Liver (tissue), 3 donors: ENCODE data around the gene ADAMTS16.

Source experiments
- CTCF ChIP-seq: fragments of 150-350 bp; IDR thresholded peaks from 2 replicates; pipeline ENCODE4 v1.5.1; 2017; ENCODE audit warnings: improper control_type of control experiment, low read depth, low read length; ENCODE audit not compliant: missing input control
- JUND ChIP-seq, 2 donors: IDR thresholded peaks; 2 replicates each; pipeline ENCODE4 v1.6.1; 2016; ENCODE audit warnings: antibody characterized with exemption in 2 of 2
- MAX ChIP-seq: IDR thresholded peaks from 2 replicates; pipeline ENCODE4 v1.6.1; 2016; ENCODE audit warnings: antibody characterized with exemption
- NR2F2 ChIP-seq: IDR thresholded peaks from 2 replicates; pipeline ENCODE4 v1.6.1; 2016; ENCODE audit warnings: antibody characterized with exemption
- RAD21 ChIP-seq, 2 donors: IDR thresholded peaks; 2 replicates each; pipeline ENCODE4 v1.6.1; 2016; ENCODE audit warnings: antibody characterized with exemption in 2 of 2, mild to moderate bottlenecking in 2 of 2
- REST ChIP-seq: IDR thresholded peaks from 2 replicates; pipeline ENCODE4 v1.6.1; 2016; ENCODE audit warnings: antibody characterized with exemption, mild to moderate bottlenecking
- SP1 ChIP-seq: IDR thresholded peaks from 2 replicates; pipeline ENCODE4 v1.6.1; 2018; ENCODE audit warnings: antibody characterized with exemption, mild to moderate bottlenecking
- TAF1 ChIP-seq: conservative IDR thresholded peaks from 2 replicates; pipeline ENCODE4 v1.6.1; 2016; ENCODE audit warnings: antibody characterized with exemption, mild to moderate bottlenecking
- ZBTB33 ChIP-seq: IDR thresholded peaks from 2 replicates; pipeline ENCODE4 v1.6.1; 2016; ENCODE audit warnings: antibody characterized with exemption
- TF ChIP-seq, protein P1 (sequence below): IDR thresholded peaks from 2 replicates; pipeline ENCODE4 v1.6.1; 2016; ENCODE audit warnings: antibody characterized with exemption
- donor health status: healthy.
- donor health status: healthy.

DNA sequence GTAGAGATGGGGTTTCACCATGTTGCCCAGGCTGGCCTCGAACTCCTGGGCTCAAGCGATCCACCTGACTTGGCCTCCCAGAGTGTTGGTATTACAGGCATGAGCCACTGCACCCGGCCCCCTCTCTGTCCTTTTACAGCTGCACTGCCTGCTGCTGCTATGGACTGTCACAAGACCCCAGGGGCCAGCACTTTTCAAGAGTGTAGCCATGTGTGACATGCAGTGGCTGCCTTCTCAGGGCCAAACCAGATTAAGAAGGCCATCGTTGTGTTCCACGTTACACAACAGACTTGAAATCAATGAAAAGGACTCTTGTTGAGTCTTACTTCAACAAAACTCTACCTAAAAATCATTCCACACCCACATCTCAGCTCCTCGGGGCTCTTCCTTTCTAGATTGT, 203.4 kb downstream of the ADAMTS16 start:
- no peak for TF ChIP-seq CTCF
- TF ChIP-seq, protein P1, sequence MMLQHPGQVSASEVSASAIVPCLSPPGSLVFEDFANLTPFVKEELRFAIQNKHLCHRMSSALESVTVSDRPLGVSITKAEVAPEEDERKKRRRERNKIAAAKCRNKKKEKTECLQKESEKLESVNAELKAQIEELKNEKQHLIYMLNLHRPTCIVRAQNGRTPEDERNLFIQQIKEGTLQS: no peak
- no peak for TF ChIP-seq MAX
- no peak for TF ChIP-seq SP1
- TF ChIP-seq ZBTB33: no peak
- no peak for TF ChIP-seq NR2F2
- TF ChIP-seq REST: no peak
- no peak for TF ChIP-seq JUND (IDR thresholded peaks at IDR 0.05)
- no peak for TF ChIP-seq TAF1
- no peak for TF ChIP-seq RAD21 (IDR thresholded peaks at IDR 0.05)
